Fibroblast of mammary gland (primary cell): Measurements from ENCODE around the gene UQCRC2.
A peak's percentile ranks its signal among the peaks of the same experiment; 100 is the strongest.

ENCODE experiments used
- DNase-seq: peaks from one replicate; pipeline ENCODE4 v3.0.0-alpha.2; 2010; ENCODE audit warnings: low read depth
- H3K4me3 ChIP-seq: 2 replicates; pipeline ENCODE4 v1.5.1; 2011; ENCODE audit warnings: low read depth, mild to moderate bottlenecking, low read length, moderate library complexity; ENCODE audit not compliant: control insufficient read depth
- CTCF ChIP-seq: conservative IDR thresholded peaks from 2 replicates; pipeline ENCODE4 v1.5.1; 2011; ENCODE audit warnings: low read depth, low read length, inconsistent platforms; ENCODE audit not compliant: control insufficient read depth, insufficient read depth

The UQCRC2 gene

GRCh38 chr16:21949713-21950260 is 3.4 kb upstream of the UQCRC2 start:
- DNase-seq = no peak
- no peak overlapping the region for H3K4me3 ChIP-seq
- TF ChIP-seq CTCF = no peak

- no peak overlapping the region for H3K4me3 ChIP-seq
- DNase-seq = peak; percentile 48
- TF ChIP-seq CTCF = peak; percentile 46
Observed at GRCh38 chr16:21950782-21951521, 2.2 kb upstream of the UQCRC2 start.

DNA sequence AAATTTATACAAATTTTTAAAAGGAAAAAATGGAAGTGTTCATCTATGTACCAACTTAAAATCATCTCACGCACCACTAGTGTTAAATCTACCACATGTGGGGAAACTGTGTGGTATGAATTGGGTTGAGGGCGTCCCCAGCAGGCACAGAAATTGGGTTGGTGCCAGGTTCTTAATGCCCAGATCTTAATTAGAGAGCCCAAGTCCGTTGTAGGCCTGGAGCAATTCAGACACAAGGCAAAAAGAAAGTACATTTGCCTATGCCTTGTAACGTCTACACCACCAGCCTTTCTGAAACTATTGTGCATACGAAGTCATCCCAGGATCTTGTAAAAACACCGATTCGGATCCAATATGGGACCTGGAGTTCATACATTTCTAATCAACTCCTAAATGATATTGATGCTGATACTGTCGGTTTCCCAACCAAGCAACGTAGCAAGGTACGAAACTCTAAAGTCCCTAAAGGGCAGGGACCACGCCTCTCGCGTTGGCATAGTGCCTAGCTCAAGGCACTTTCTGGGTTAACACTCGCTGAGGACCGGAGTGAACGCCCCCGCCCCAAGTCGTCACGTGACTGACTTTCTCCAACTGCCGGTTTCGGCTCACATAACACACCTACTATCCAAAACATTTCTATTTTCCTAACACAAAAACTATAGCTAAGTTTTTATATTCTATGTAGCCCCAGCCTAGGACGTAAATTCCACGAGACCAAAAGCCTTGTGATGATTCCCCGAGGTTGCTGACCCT is 945 bp upstream of the UQCRC2 start:
- TF ChIP-seq CTCF = no peak
- DNase-seq = peak; percentile 70
- H3K4me3 ChIP-seq = peak overlapping the region; percentile 99

DNA sequence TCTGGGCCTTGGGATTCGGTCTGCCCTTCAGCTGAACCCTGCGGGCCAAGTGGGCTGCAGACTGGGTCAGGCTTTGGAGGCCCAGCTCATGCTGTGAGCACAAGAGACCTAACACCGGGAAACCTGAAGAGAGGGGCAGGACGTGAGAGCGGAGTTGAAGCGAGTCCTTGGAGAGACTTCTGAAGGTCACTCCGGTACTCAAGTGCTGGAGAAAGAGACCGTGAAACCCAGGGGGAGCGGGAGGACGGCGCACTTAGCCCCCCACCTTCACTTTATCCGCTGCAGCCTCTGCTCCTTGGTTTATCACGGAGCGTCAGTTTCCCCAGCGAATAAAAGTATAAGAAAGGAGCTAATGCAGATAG is 361 bp downstream of the UQCRC2 start:
- no peak for DNase-seq
- no peak for TF ChIP-seq CTCF
- H3K4me3 ChIP-seq = peak overlapping the region; percentile 99

- no peak overlapping the region for H3K4me3 ChIP-seq
- TF ChIP-seq CTCF = no peak
- DNase-seq = no peak
Observed at GRCh38 chr16:21957714-21958346, 4.7 kb downstream of the UQCRC2 start.

- DNase-seq = no peak
- no peak overlapping the region for H3K4me3 ChIP-seq
- TF ChIP-seq CTCF = no peak
Observed at GRCh38 chr16:21959050-21959449, 5.9 kb downstream of the UQCRC2 start.
